ENCODE results near the gene ENTPD2.
"Not testable (repeated sequence)": the region's sequence is repeated elsewhere in the genome, so short reads cannot be mapped to it uniquely, and the experiment has no call there.

Gene ENTPD2

DNA sequence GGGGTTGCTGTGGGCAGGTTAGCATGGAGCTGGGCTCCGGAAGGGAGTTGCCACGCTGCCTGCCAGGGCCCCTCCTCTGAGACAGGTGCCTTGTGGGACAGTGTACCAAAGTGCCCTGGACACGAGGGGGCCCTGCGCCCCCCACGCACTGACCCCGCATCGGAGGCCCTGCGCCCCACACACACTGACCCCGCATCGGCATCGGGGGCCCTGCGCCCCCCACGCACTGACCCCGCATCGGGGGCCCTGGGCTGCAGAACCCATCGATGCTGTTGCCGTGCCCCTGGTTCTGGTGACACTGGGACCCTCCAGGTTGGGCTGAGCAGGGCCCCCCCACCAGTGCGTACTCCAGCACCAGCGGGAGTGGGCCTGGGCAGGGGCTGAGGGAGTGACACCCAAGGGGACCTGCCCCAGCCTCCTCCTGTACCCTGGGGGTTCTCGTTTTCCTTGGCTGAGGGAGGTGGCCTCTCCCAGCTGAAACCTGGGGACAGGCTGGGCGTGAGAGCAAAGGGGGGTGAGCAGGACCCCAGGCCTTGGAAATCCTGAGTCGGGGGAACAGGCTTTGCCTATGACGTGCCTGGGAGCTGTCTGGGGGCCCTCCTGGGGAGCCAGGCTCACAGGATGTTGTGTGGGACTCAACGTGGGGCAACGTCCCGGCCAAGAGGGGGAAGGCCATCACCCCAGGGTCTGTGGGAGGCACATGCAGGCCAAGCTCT is 9.6 kb upstream of the ENTPD2 start:
- Histone ChIP-seq H3K79me2 (ENCODE audit: insufficient read depth, low read length) (no peaks in the 10 kb centered on the region), H3K9me3 (ENCODE audit: insufficient read depth, low read length) (no peaks in the 10 kb centered on the region), H3F3A (ENCODE audit: insufficient read depth) (peaks cover 9% of the 10 kb centered on the region), H3K27me3 (ENCODE audit: low read length) (no peaks in the 10 kb centered on the region), H4K20me1 (ENCODE audit: low read depth, low read length) (no peaks in the 10 kb centered on the region), H3K9ac (ENCODE audit: low read length) (no peak overlapping the region), H2AFZ (ENCODE audit: low read depth, low read length, severe bottlenecking) (no peak overlapping the region), H3K27ac (ENCODE audit: low read depth, low read length) (no peak overlapping the region), H3K9me2 (replicated peaks; ENCODE audit: insufficient read depth, low read length) (no peaks in the 10 kb centered on the region), H3K36me3 (ENCODE audit: low read length) (no peaks in the 10 kb centered on the region), H3K4me3 (ENCODE audit: insufficient read depth, low read length, poor library complexity, severe bottlenecking) (no peak overlapping the region), H3K4me2 (ENCODE audit: low read depth, low read length, poor library complexity, severe bottlenecking) (no peak overlapping the region)
- no peak for TF ChIP-seq EZH2phosphoT487 (conservative IDR thresholded peaks at IDR 0.05; ENCODE audit: low read length)
- TF ChIP-seq, protein P1, sequence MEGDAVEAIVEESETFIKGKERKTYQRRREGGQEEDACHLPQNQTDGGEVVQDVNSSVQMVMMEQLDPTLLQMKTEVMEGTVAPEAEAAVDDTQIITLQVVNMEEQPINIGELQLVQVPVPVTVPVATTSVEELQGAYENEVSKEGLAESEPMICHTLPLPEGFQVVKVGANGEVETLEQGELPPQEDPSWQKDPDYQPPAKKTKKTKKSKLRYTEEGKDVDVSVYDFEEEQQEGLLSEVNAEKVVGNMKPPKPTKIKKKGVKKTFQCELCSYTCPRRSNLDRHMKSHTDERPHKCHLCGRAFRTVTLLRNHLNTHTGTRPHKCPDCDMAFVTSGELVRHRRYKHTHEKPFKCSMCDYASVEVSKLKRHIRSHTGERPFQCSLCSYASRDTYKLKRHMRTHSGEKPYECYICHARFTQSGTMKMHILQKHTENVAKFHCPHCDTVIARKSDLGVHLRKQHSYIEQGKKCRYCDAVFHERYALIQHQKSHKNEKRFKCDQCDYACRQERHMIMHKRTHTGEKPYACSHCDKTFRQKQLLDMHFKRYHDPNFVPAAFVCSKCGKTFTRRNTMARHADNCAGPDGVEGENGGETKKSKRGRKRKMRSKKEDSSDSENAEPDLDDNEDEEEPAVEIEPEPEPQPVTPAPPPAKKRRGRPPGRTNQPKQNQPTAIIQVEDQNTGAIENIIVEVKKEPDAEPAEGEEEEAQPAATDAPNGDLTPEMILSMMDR (IDR thresholded peaks at IDR 0.05; ENCODE audit: insufficient read depth, low read length, poor library complexity, severe bottlenecking) = no peak

DNA sequence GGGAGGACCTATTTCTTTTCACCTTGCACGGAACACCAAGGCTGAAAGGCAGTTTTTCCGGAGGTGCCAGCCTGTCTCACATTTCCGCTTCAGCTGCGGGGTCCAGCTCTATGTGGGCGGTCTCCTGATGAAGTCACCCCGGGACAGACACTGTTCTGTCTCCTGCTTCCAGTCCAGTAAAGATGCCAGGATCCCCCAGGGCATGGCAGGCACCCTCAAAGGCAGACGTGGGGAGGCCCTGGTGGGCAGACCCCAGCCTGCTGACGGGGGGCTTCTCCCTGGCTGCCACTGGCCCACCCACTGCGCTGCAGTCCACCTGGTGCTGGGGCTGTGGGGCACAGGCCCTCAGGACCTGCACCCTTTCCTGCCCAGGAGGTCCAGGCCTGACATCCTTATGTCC is 8.9 kb upstream of the ENTPD2 start:
- H4K20me1 ChIP-seq (ENCODE audit: low read depth, low read length); H3K36me3 ChIP-seq (ENCODE audit: low read length); H3F3A ChIP-seq (ENCODE audit: insufficient read depth); H3K4me2 ChIP-seq (ENCODE audit: low read depth, low read length, poor library complexity, severe bottlenecking); H3K9ac ChIP-seq (ENCODE audit: low read length); H3K9me3 ChIP-seq (ENCODE audit: insufficient read depth, low read length); H3K27ac ChIP-seq (ENCODE audit: low read depth, low read length); H3K27me3 ChIP-seq (ENCODE audit: low read length); H3K9me2 ChIP-seq (replicated peaks; ENCODE audit: insufficient read depth, low read length); H3K79me2 ChIP-seq (ENCODE audit: insufficient read depth, low read length); H2AFZ ChIP-seq (ENCODE audit: low read depth, low read length, severe bottlenecking); H3K4me3 ChIP-seq (ENCODE audit: insufficient read depth, low read length, poor library complexity, severe bottlenecking): not testable (repeated sequence)

DNA sequence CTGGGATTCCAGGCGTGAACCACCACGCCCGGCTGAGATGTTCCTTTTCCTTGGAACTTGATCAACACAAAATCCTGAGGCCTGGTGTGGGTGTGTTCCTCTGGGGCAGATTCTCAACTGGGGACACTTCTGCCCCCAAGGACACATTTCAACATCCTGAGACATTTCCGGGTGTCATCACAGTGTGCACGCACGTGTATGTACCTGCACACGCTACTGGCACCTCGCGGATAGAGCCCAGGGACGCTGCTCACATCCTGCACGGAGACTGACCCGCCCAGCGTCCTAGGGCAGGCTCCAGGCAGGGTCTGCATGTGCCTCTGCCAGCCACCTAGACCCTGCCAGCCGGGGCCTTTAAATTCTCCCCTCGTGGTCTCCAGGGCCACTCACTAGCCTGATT is 8.5 kb upstream of the ENTPD2 start:
- Histone ChIP-seq H3K79me2 (ENCODE audit: insufficient read depth, low read length) (no peaks in the 10 kb centered on the region), H3K27ac (ENCODE audit: low read depth, low read length) (no peak overlapping the region), H3F3A (ENCODE audit: insufficient read depth) (peaks cover 3% of the 10 kb centered on the region; the same call in 1 of the 2 replicates), H3K4me3 (ENCODE audit: insufficient read depth, low read length, poor library complexity, severe bottlenecking) (no peak overlapping the region), H2AFZ (ENCODE audit: low read depth, low read length, severe bottlenecking) (no peak overlapping the region), H3K9me2 (replicated peaks; ENCODE audit: insufficient read depth, low read length) (no peaks in the 10 kb centered on the region), H4K20me1 (ENCODE audit: low read depth, low read length) (no peaks in the 10 kb centered on the region), H3K4me2 (ENCODE audit: low read depth, low read length, poor library complexity, severe bottlenecking) (no peak overlapping the region), H3K27me3 (ENCODE audit: low read length) (no peaks in the 10 kb centered on the region), H3K9ac (ENCODE audit: low read length) (no peak overlapping the region), H3K36me3 (ENCODE audit: low read length) (no peaks in the 10 kb centered on the region), H3K9me3 (ENCODE audit: insufficient read depth, low read length) (no peaks in the 10 kb centered on the region)
- TF ChIP-seq, protein P1 (IDR thresholded peaks at IDR 0.05; ENCODE audit: insufficient read depth, low read length, poor library complexity, severe bottlenecking) = no peak
- TF ChIP-seq EZH2phosphoT487 (conservative IDR thresholded peaks at IDR 0.05; ENCODE audit: low read length) = no peak

DNA sequence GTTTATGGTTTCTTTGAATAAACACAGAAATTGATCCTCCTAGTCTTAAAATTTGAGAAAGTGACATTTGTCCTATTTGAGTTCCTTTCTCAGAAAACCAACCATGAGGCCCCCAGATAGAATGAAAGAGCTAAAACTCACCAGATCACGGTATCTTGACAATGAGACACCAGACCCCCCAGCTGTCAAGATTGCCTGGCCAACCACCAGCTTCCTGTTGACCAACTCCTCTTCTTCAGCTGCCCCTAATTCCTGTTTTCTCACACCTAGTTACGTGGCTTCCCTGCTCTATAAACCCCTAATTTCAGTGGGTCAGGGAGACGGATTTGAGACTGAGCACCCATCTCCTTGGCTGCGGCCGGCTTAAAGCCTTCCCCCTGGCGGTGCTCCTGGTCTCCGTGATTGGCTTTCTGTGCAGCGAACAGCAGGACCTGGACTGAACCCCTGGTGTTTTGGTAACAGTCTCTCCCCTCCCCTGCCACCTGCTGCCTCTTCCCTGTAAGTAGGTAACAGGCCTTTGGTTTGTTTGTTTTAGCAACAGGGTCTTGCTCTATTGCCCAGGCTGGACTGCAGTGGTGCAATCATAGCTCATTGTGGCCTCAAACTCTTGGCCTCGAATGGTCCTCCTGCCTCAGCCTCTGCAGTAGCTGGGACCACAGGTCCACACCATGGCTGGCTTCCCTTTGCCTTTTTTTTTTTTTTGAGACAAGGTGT is 4.8 kb upstream of the ENTPD2 start:
- Histone ChIP-seq H3K4me2 (ENCODE audit: low read depth, low read length, poor library complexity, severe bottlenecking) (no peak overlapping the region), H3K79me2 (ENCODE audit: insufficient read depth, low read length) (no peaks in the 10 kb centered on the region), H3K9me2 (replicated peaks; ENCODE audit: insufficient read depth, low read length) (no peaks in the 10 kb centered on the region), H3F3A (ENCODE audit: insufficient read depth) (peaks cover 3% of the 10 kb centered on the region; the same call in 1 of the 2 replicates), H3K9me3 (ENCODE audit: insufficient read depth, low read length) (no peaks in the 10 kb centered on the region), H2AFZ (ENCODE audit: low read depth, low read length, severe bottlenecking) (no peak overlapping the region), H3K27me3 (ENCODE audit: low read length) (no peaks in the 10 kb centered on the region), H3K27ac (ENCODE audit: low read depth, low read length) (no peak overlapping the region), H3K4me3 (ENCODE audit: insufficient read depth, low read length, poor library complexity, severe bottlenecking) (no peak overlapping the region), H3K9ac (ENCODE audit: low read length) (no peak overlapping the region), H4K20me1 (ENCODE audit: low read depth, low read length) (no peaks in the 10 kb centered on the region), H3K36me3 (ENCODE audit: low read length) (no peaks in the 10 kb centered on the region)
- TF ChIP-seq EZH2phosphoT487 (conservative IDR thresholded peaks at IDR 0.05; ENCODE audit: low read length) = no peak
- TF ChIP-seq, protein P1 (IDR thresholded peaks at IDR 0.05; ENCODE audit: insufficient read depth, low read length, poor library complexity, severe bottlenecking) = no peak
